M059J (cell line): ENCODE measurements around the gene SYNE4. TPM values are rescaled to one million over a fixed set of nuclear protein-coding genes. Genes with fewer than 3 reads are reported as not detected.
"Not testable (repeated sequence)": the region's sequence is repeated elsewhere in the genome, so short reads cannot be mapped to it uniquely, and the experiment has no call there.

ENCODE experiments used
- DNase-seq: peaks from one replicate; pipeline ENCODE4 v3.0.0-alpha.2; 2012; ENCODE audit warnings: low read depth
- total RNA-seq: library from RNA; depleted of rRNA; stranded (reverse); fragments of >200 nt; shearing (Covaris generic); gene quantifications from 2 replicates; pipeline ENCODE4 v1.2.3, GENCODE V29; 2014; rRNA removed

Gene SYNE4
- total RNA-seq = not detected in 2 replicates

GRCh38 chr19:36008336-36008978 lies at the start of gene SYNE4:
Gene SYNE4 (minus strand): TSS chr19:36008813. CDS start chr19:36008681, 132 bp downstream.
- no peak for DNase-seq

- peak; percentile 92 for DNase-seq
These were observed 46.4 kb upstream of the SYNE4 start, which contains the start of gene WDR62 for GRCh38 chr19:36054733-36055686. Gene WDR62 (plus strand): TSS chr19:36054897. CDS start chr19:36054972, 75 bp downstream.

- DNase-seq = peak; percentile 99
These were observed 45.6 kb upstream of the SYNE4 start, which contains the start of gene THAP8 for GRCh38 chr19:36054119-36054732. Gene THAP8 (minus strand): TSS chr19:36054285. CDS start chr19:36054217, 68 bp downstream.

GRCh38 chr19:36051637-36052036 lies 43.0 kb upstream of the SYNE4 start:
- DNase-seq = no peak

GRCh38 chr19:36051236-36051635 lies 42.6 kb upstream of the SYNE4 start:
- DNase-seq = no peak

GRCh38 chr19:36049080-36049698 lies 40.6 kb upstream of the SYNE4 start:
- DNase-seq = peak; percentile 46

GRCh38 chr19:36047835-36048234 lies 39.2 kb upstream of the SYNE4 start:
- no peak for DNase-seq

GRCh38 chr19:36046443-36047050 lies 37.9 kb upstream of the SYNE4 start:
- DNase-seq = no peak

- no peak for DNase-seq
These were observed 35.3 kb upstream of the SYNE4 start for GRCh38 chr19:36043952-36044351.

- no peak for DNase-seq
These were observed 33.2 kb upstream of the SYNE4 start for GRCh38 chr19:36041831-36042230.

GRCh38 chr19:36041092-36041491 lies 32.5 kb upstream of the SYNE4 start:
- DNase-seq = not testable (repeated sequence)

- no peak for DNase-seq
These were observed 31.9 kb upstream of the SYNE4 start for GRCh38 chr19:36040495-36040894.

GRCh38 chr19:36032251-36033104 lies 23.9 kb upstream of the SYNE4 start, which contains the start of gene CLIP3:
Gene CLIP3 (minus strand): TSS chr19:36032873. CDS start chr19:36032357, 516 bp downstream.
- peak; percentile 54 for DNase-seq

- DNase-seq = no peak
These were observed 22.7 kb upstream of the SYNE4 start for GRCh38 chr19:36031308-36031707.

- peak; percentile 33 for DNase-seq
These were observed 21.9 kb upstream of the SYNE4 start for GRCh38 chr19:36030264-36031148.

- DNase-seq = no peak
These were observed 19.9 kb upstream of the SYNE4 start for GRCh38 chr19:36028313-36029041.

GRCh38 chr19:36027696-36028095 lies 19.1 kb upstream of the SYNE4 start:
- no peak for DNase-seq

- no peak for DNase-seq
These were observed 17.7 kb upstream of the SYNE4 start for GRCh38 chr19:36026091-36026876.
